Islet of Langerhans (tissue), 1 donor: Measurements from ENCODE around the gene CD9.
"Not testable (repeated sequence)": the region's sequence is repeated elsewhere in the genome, so short reads cannot be mapped to it uniquely, and the experiment has no call there.

Experiments used
- FAIRE-seq: peaks from one replicate; lab custom pipeline; 2011; peaks lifted over from hg19 to GRCh38; lab: Jason Lieb, UNC

The CD9 gene

GRCh38 chr12:6199531-6200255 lies 507 bp upstream of the CD9 start:
- FAIRE-seq: no peak

GRCh38 chr12:6201213-6201608 lies 1.0 kb downstream of the CD9 start:
- FAIRE-seq: no peak

- FAIRE-seq: no peak
These were observed 1.6 kb downstream of the CD9 start for GRCh38 chr12:6201826-6202225.

- no peak for FAIRE-seq
These were observed 2.1 kb downstream of the CD9 start for GRCh38 chr12:6202304-6202703.

GRCh38 chr12:6202846-6203245 lies 2.6 kb downstream of the CD9 start:
- no peak for FAIRE-seq

GRCh38 chr12:6203601-6204000 lies 3.4 kb downstream of the CD9 start:
- FAIRE-seq: no peak

- FAIRE-seq: no peak
These were observed 4.4 kb downstream of the CD9 start for GRCh38 chr12:6204533-6205143.

- FAIRE-seq: no peak
These were observed 4.9 kb downstream of the CD9 start for GRCh38 chr12:6205144-6205539.

GRCh38 chr12:6205761-6206160 lies 5.6 kb downstream of the CD9 start:
- no peak for FAIRE-seq

GRCh38 chr12:6206327-6206726 lies 6.1 kb downstream of the CD9 start:
- FAIRE-seq: no peak

- FAIRE-seq: no peak
These were observed 7.2 kb downstream of the CD9 start for GRCh38 chr12:6207259-6207925.

GRCh38 chr12:6208130-6208529 lies 7.9 kb downstream of the CD9 start:
- no peak for FAIRE-seq

- not testable (repeated sequence) for FAIRE-seq
These were observed 9.2 kb downstream of the CD9 start for GRCh38 chr12:6209428-6209827.

- no peak for FAIRE-seq
These were observed 11.2 kb downstream of the CD9 start for GRCh38 chr12:6211421-6211869.

- FAIRE-seq: no peak
These were observed 11.9 kb downstream of the CD9 start for GRCh38 chr12:6212086-6212485.

GRCh38 chr12:6213969-6214368 lies 13.8 kb downstream of the CD9 start:
- FAIRE-seq: no peak

GRCh38 chr12:6214633-6215032 lies 14.4 kb downstream of the CD9 start:
- FAIRE-seq: no peak

- no peak for FAIRE-seq
These were observed 15.1 kb downstream of the CD9 start for GRCh38 chr12:6215120-6215807.

GRCh38 chr12:6215932-6216494 lies 15.8 kb downstream of the CD9 start:
- FAIRE-seq: no peak

GRCh38 chr12:6216581-6216980 lies 16.4 kb downstream of the CD9 start:
- FAIRE-seq: no peak

GRCh38 chr12:6218347-6218925 lies 18.2 kb downstream of the CD9 start:
- no peak for FAIRE-seq

- no peak for FAIRE-seq
These were observed 19.8 kb downstream of the CD9 start for GRCh38 chr12:6219980-6220379.
